GM12801 (cell line): ENCODE measurements around the gene CCDC137.

ENCODE experiments used
- TF ChIP-seq, protein P1 (sequence below): IDR thresholded peaks from one replicate; pipeline ENCODE4 v1.5.1; 2011; ENCODE audit warnings: control low read depth; ENCODE audit not compliant: insufficient read length; ENCODE audit errors: extremely low read depth

Gene CCDC137

DNA sequence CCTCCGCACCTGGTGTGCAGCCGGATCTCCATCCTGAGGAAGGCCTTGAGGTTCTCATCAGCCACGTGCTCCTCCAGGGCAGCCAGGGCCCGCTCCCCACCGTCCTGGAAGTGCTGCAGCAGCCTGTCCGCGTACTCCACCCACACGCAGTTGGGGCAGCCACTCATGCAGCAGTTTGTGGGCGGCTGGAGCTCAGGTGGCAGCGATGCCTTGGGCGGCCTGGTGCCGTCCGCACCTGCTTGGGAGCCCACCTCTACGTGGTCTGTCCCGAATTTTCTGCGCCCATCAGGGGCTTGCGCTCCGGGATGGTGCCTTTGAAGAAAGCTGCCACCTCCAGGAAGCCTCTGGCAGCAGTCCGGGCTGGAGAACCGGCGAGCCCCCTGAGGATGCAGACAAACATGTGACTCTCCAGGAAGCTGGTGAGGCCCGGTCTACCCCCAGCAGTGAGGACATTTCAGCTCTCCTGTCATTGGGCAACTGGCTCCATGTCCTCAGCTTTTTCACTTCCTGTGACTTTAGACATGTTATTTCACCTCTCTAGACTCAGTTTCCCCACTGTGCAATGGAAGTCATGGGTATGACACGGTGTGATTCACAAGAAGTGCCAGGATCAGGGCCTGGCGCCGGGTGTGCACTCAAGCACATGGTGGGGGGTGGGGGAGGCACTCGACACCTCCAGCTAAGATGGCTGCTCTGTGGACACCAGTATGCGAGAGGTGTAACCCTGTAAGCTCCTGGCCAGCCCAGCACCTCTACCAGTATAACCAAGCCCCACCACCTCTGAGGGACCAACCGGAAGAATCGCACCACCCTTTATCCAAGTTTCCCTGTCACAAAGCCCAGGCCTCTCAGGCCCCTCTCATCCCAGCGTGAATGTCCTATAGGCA lies 1.1 kb upstream of the CCDC137 start:
- TF ChIP-seq, protein P1, sequence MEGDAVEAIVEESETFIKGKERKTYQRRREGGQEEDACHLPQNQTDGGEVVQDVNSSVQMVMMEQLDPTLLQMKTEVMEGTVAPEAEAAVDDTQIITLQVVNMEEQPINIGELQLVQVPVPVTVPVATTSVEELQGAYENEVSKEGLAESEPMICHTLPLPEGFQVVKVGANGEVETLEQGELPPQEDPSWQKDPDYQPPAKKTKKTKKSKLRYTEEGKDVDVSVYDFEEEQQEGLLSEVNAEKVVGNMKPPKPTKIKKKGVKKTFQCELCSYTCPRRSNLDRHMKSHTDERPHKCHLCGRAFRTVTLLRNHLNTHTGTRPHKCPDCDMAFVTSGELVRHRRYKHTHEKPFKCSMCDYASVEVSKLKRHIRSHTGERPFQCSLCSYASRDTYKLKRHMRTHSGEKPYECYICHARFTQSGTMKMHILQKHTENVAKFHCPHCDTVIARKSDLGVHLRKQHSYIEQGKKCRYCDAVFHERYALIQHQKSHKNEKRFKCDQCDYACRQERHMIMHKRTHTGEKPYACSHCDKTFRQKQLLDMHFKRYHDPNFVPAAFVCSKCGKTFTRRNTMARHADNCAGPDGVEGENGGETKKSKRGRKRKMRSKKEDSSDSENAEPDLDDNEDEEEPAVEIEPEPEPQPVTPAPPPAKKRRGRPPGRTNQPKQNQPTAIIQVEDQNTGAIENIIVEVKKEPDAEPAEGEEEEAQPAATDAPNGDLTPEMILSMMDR: no peak

DNA sequence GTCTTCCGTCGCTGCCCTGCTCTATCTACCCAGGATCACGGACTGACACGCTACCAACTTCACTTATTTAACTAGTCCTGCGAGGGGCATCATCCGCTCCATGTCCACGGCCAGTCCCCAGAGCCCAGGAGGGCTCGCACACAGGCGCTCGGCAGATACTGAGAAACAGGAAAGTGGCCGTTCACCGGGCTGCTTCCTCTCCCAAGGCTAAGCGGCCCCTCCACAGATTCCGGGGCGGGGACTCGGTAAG lies 520 bp upstream of the CCDC137 start:
- TF ChIP-seq, protein P1: no peak

DNA sequence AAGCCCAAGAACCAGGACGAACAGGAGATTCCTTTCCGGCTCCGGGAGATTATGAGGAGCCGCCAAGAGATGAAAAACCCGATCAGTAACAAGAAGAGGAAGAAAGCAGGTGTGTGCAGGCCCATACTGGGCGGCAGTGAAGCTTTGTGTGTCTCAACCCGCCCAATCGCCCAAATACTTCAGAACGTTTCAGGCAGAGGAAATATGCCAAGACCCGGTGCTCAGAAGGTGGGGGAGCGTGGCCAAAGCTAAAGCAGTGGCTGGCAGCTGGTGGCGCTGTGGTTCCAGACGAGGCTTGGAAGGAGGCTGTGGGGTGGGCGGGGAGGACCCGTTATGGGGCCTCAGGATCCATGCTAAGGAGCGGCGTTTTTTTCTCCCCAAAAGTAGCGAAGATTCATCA lies 1.2 kb downstream of the CCDC137 start:
- TF ChIP-seq, protein P1: no peak

DNA sequence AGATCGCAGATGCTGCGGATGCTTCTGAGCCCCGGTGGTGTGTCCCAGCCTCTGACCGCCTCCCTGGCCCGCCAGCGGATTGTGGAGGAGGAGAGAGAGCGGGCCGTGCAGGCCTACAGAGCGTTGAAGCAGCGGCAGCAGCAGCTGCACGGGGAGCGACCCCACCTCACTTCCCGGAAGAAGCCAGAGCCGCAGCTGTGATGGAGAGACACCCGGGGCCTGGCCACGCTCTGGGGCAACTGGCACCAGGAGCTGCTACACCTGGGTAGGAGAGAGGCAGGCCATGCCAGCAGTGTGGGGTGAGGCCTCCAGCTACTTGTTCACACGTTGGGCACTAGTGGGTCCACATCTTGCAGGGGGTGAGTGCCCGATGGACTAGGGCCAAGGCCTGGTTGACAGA lies 6.0 kb downstream of the CCDC137 start:
- TF ChIP-seq, protein P1: no peak

DNA sequence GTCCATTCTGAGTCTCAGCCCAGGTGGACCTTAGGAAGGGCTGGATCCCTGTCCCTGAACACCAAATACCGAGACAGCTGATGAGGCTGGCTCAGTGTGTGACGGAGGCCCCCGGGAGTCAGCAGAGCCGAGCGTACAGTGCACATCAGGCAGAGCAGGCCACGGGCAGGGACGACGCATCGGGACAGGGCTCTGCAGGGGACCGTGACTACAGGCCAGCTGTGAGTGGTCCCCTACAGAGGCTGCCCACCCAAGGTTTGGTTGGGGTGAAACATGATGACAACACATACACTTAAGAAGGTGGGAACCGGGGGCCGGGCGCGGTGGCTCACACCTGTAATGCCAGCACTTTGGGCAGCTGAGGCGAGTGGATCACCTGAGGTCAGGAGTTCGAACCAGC lies 6.4 kb downstream of the CCDC137 start:
- TF ChIP-seq, protein P1: no peak

DNA sequence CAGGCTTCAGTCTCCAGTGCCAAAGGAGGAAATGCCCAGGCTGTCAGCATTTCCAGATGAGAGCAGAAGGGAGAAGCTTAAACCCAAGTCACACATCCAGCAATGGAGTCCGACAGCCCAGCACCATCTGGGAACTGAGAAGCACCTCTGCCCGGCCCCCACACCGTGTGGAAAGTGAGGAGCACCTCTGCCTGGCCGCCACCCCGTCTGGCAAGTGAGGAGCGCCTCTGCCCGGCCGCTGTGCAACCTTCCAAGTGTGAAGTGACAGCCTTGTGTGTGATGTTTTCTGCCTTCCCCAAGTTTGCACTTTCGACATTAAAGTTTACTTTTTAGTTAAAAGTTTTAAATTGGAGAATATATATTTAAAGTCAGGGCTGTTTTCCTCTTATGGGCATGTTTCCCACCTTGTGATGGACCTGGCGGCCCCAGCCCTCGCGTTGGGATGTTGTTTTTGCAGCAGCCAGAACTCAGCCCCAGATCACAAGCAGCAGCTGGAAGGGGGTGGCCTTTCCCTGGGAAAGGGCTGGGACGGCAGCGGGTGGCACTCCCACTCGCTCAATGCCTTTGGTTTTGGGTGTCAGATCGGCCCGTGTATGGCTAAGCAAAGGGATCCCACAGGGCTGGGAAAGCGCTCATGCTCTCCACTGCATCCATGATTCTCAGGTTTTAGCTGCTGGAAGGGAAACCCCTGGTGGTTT lies 7.2 kb downstream of the CCDC137 start:
- TF ChIP-seq, protein P1: no peak

DNA sequence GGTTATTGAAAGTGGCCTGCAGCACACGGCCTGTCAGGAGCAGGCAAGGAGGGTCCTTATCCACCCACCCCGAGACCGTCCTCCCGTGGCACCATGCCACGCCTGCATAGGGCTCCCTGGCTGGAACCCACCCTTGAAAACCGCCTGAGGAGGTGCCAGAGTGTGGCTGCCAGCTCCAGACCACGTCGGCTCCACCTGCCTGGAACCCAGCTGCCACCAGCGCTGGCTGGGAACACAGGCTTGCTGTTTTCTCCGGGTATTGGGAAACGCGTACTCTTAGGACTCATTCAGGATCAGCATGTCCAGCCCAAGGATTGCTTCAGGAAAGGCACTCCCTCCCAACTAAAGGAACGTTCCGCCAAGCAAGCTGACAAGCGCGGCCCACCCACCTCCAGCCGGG lies 10.4 kb downstream of the CCDC137 start:
- TF ChIP-seq, protein P1: no peak
